K562 (cell line): ENCODE data around the gene ZNF584. TPM values are rescaled to one million over a fixed set of nuclear protein-coding genes. Genes with fewer than 3 reads are reported as not detected.
A peak's percentile ranks its signal among the peaks of the same experiment; 100 is the strongest.

Source experiments
- ADNP ChIP-seq: fragments of 200-800 bp; sonication (Bioruptor generic); IDR thresholded peaks from 2 replicates; pipeline ENCODE4 v1.6.1; 2016; ENCODE audit warnings: missing genetic modification characterization, missing compliant biosample characterization
- BRCA1 ChIP-seq, 2 experiments: fragments of 450-650 bp in 1 of 2; sonication (generic) in 1 of 2; formaldehyde crosslinking in 1 of 2; IDR thresholded peaks; 2 replicates each; pipeline versions ENCODE4 v1.5.0 to v1.6.1; 2017 to 2020; ENCODE audit warnings: mild to moderate bottlenecking in 1 of 2, missing genetic modification reagents in 1 of 2
- DPF2 ChIP-seq: fragments of 450-650 bp; IDR thresholded peaks from 2 replicates; pipeline ENCODE4 v1.6.1; 2016
- MTA2 ChIP-seq: fragments of 450-650 bp; IDR thresholded peaks from 2 replicates; pipeline ENCODE4 v1.6.1; 2016; ENCODE audit warnings: low read depth
- NR4A1 ChIP-seq, 2 experiments: fragments of 250-450 bp in 1 of 2; fragments of 450-650 bp in 1 of 2; sonication (Bioruptor Pico) in 1 of 2; IDR thresholded peaks; 2 replicates each; pipeline versions ENCODE4 v1.4.0 to v1.6.1; 2016 to 2020; ENCODE audit warnings: mild to moderate bottlenecking in 2 of 2, missing compliant biosample characterization in 1 of 2, missing genetic modification characterization in 1 of 2, moderate library complexity in 1 of 2
- POLR2AphosphoS2 ChIP-seq: IDR thresholded peaks from 2 replicates; pipeline ENCODE4 v1.6.1; 2012; ENCODE audit warnings: low read length, improper control_type of control experiment
- TFAM ChIP-seq: fragments of 250-450 bp; sonication (Bioruptor Pico); conservative IDR thresholded peaks from 2 replicates; pipeline ENCODE4 v1.5.0; 2021; ENCODE audit warnings: mild to moderate bottlenecking, moderate library complexity
- ZNF57 ChIP-seq: fragments of 450-650 bp; formaldehyde crosslinking; IDR thresholded peaks from 2 replicates; pipeline ENCODE4 v1.4.0; 2020; ENCODE audit warnings: mild to moderate bottlenecking, moderate library complexity
- polyA plus RNA-seq, 8 experiments: library from polyadenylated mRNA; depleted of rRNA in 4 of 8; stranded (reverse) in 5 of 8; unstranded in 3 of 8; fragments of >200 nt; fragmentation: Nextera tagmentation in 2 of 8; fragmentation: Illumina TruSeq in 1 of 8; extraction: Ambion mirVana in 2 of 8; extraction: Trizol in 1 of 8; gene quantifications; 2 replicates each; pipeline versions ENCODE4 v1.2.1 to v1.2.3, GENCODE V29; 2011 to 2014; ENCODE audit warnings: inconsistent platforms in 1 of 8, missing spikeins in 1 of 8
- total RNA-seq, 7 experiments: library from RNA; depleted of rRNA in 6 of 7; stranded (reverse); fragments of >200 nt in 6 of 7; fragmentation: Illumina TruSeq in 2 of 7; extraction: Trizol in 2 of 7; gene quantifications; 2 replicates each; pipeline versions ENCODE4 v1.2.1 to v1.2.3, GENCODE V29; 2011 to 2021; ENCODE audit warnings: low replicate concordance in 1 of 7
- TF ChIP-seq, protein P1 (sequence below): fragments of 450-650 bp; IDR thresholded peaks from 2 replicates; pipeline ENCODE4 v1.6.1; 2017; ENCODE audit warnings: mild to moderate bottlenecking, moderate library complexity
- TF ChIP-seq, protein P2 (sequence below): fragments of 250-450 bp; sonication (Bioruptor Pico); IDR thresholded peaks from 2 replicates; pipeline ENCODE4 v1.5.0; 2020; ENCODE audit warnings: mild to moderate bottlenecking
- TF ChIP-seq, protein P3 (sequence below), 2 experiments: fragments of 450-650 bp; IDR thresholded peaks; 2 replicates each; pipeline ENCODE4 v1.6.1; 2016; ENCODE audit warnings: mild to moderate bottlenecking in 2 of 2, borderline replicate concordance in 1 of 2, low read depth in 1 of 2, moderate library complexity in 1 of 2
- TF ChIP-seq, protein P4 (sequence below): sonication (generic); formaldehyde crosslinking; IDR thresholded peaks from 2 replicates; pipeline ENCODE4 v1.8.0; 2022; ENCODE audit warnings: mild to moderate bottlenecking, missing genetic modification reagents

Gene ZNF584
- total and polyA plus RNA-seq, 9 of the 15 experiments (the other 6 are each of a cell fraction or from before 2014, with no cell fraction given): 5.8 to 43.4 (median 24.6) TPM

DNA sequence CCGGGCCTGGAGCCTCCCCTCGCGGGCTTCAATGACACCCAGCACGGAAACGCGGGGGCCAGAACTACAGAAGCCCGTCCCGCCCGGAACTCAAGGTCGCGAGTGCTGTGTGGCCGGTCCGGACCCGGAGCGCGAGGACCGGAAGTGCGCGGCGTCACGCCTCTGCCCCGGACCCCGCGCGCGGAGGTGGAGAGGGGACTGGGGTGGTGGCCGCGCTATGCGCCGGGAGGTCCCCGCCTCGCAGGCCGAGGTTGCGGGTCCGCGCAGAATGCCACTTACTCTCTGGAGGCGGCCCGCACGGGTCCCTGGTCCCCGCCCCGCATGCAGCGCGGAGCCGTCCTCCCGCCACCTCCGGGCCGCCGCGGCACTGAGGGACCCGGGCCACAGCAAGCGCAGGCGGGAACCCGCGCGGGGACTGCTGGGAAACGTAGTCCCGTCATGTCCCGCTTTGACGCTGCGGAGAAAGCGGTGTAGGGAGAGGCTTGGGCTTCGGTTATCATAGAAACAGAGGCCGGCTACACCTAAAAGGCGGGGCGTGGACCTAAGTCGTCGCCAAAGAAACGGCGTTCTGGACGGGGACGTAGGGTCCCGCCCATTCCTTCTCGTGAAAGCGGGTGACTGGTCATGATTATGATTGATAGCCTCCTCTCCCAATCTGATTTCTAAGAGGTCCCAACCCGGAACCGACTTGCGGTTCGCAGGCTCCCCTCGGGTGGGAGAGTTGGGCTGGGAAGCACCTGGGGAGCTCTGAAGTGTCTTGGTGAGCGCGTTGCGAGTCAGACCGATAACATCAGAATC lies 27.6 kb upstream of the ZNF584 start, which contains the start of gene ZNF837 (continued):
- TF ChIP-seq, protein P1, sequence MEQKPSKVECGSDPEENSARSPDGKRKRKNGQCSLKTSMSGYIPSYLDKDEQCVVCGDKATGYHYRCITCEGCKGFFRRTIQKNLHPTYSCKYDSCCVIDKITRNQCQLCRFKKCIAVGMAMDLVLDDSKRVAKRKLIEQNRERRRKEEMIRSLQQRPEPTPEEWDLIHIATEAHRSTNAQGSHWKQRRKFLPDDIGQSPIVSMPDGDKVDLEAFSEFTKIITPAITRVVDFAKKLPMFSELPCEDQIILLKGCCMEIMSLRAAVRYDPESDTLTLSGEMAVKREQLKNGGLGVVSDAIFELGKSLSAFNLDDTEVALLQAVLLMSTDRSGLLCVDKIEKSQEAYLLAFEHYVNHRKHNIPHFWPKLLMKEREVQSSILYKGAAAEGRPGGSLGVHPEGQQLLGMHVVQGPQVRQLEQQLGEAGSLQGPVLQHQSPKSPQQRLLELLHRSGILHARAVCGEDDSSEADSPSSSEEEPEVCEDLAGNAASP: no peak
- TF ChIP-seq BRCA1 (IDR thresholded peaks at IDR 0.05) (no peak), BRCA1 (CRISPR knock-in tag; IDR thresholded peaks at IDR 0.05) (no peak), ADNP (tag) (no peak), MTA2 (no peak), DPF2 (no peak; the same call in 1 of the 2 replicates), TFAM (no peak), ZNF57 (CRISPR knock-in tag) (0 out of 2 replicates have a peak, but pooled peaks have one; percentile 28), POLR2AphosphoS2 (no peak), NR4A1 (CRISPR knock-in tag; IDR thresholded peaks at IDR 0.05) (peak; percentile 71; the same call in 1 of the 2 replicates), NR4A1 (tag; IDR thresholded peaks at IDR 0.05) (peak; percentile 86)
- TF ChIP-seq, protein P2, sequence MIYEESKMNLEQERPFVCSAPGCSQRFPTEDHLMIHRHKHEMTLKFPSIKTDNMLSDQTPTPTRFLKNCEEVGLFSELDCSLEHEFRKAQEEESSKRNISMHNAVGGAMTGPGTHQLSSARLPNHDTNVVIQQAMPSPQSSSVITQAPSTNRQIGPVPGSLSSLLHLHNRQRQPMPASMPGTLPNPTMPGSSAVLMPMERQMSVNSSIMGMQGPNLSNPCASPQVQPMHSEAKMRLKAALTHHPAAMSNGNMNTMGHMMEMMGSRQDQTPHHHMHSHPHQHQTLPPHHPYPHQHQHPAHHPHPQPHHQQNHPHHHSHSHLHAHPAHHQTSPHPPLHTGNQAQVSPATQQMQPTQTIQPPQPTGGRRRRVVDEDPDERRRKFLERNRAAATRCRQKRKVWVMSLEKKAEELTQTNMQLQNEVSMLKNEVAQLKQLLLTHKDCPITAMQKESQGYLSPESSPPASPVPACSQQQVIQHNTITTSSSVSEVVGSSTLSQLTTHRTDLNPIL: no peak
- TF ChIP-seq, protein P3, sequence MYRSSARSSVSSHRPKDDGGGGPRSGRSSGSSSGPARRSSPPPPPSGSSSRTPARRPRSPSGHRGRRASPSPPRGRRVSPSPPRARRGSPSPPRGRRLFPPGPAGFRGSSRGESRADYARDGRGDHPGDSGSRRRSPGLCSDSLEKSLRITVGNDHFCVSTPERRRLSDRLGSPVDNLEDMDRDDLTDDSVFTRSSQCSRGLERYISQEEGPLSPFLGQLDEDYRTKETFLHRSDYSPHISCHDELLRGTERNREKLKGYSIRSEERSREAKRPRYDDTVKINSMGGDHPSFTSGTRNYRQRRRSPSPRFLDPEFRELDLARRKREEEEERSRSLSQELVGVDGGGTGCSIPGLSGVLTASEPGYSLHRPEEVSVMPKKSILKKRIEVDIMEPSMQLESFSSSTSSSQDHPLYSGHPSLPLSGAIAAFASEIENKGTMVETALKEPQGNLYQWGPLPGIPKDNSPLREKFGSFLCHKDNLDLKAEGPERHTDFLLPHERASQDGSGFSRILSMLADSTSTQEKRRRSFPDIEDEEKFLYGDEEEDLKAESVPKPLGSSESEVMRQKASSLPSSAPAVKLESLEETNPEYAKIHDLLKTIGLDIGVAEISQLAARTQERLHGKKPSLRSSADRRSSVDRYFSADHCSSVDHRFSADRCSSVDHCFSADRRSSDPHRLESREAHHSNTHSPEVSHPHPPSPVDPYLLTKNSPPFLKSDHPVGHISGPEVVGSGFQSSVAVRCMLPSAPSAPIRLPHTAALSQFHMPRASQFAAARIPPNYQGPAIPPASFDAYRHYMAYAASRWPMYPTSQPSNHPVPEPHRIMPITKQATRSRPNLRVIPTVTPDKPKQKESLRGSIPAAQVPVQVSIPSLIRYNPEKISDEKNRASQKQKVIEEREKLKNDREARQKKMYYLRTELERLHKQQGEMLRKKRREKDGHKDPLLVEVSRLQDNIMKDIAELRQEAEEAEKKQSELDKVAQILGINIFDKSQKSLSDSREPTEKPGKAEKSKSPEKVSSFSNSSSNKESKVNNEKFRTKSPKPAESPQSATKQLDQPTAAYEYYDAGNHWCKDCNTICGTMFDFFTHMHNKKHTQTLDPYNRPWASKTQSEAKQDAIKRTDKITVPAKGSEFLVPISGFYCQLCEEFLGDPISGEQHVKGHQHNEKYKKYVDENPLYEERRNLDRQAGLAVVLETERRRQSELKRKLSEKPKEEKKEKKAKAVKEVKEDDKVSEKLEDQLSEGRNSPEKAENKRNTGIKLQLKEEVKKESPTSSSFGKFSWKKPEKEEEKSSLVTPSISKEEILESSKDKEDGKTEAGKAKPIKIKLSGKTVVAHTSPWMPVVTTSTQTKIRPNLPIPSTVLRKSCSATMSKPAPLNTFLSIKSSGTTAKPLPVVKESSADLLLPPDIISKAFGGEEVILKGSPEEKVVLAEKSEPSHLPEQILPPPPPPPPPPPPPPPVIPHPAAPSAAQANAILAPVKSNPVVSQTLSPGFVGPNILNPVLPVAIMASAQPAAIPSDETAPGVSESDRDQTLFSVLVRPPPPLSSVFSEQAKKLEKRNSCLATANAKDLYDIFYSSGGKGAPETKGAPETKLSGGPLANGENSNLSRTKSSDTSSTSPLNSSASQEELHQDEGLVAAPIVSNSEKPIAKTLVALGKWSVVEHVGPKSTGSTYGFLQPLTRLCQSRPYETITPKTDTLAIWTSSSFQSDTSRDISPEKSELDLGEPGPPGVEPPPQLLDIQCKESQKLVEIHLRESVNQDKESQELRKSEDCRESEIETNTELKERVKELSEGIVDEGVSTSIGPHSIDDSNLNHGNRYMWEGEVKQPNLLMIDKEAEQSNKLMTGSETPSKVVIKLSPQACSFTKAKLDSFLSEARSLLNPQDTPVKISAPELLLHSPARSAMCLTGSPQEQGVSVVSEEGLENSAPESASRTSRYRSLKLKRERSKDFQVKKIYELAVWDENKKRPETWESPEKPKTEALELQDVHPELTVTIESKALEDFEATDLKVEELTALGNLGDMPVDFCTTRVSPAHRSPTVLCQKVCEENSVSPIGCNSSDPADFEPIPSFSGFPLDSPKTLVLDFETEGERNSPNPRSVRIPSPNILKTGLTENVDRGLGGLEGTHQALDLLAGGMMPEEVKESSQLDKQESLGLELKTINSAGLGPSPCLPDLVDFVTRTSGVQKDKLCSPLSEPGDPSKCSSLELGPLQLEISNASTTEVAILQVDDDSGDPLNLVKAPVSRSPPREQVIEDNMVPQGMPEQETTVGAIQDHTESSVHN (IDR thresholded peaks at IDR 0.05; ENCODE audit: borderline replicate concordance in 1 of 2, low read depth in 1 of 2): no peak
- TF ChIP-seq, protein P4, sequence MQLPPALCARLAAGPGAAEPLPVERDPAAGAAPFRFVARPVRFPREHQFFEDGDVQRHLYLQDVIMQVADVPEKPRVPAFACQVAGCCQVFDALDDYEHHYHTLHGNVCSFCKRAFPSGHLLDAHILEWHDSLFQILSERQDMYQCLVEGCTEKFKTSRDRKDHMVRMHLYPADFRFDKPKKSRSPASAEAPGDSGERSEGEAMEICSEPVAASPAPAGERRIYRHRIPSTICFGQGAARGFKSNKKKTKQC (CRISPR knock-in tag): no peak; the same call in 1 of the 2 replicates
